ELF-1 (cell line): Measurements from ENCODE around the gene HGD.
"Not testable (repeated sequence)": the region's sequence is repeated elsewhere in the genome, so short reads cannot be mapped to it uniquely, and the experiment has no call there.

Experiments used
- DNase-seq: peaks from one replicate; pipeline ENCODE4 v3.0.0-alpha.2; 2016; ENCODE audit warnings: low read depth, low spot score

Gene HGD

DNA sequence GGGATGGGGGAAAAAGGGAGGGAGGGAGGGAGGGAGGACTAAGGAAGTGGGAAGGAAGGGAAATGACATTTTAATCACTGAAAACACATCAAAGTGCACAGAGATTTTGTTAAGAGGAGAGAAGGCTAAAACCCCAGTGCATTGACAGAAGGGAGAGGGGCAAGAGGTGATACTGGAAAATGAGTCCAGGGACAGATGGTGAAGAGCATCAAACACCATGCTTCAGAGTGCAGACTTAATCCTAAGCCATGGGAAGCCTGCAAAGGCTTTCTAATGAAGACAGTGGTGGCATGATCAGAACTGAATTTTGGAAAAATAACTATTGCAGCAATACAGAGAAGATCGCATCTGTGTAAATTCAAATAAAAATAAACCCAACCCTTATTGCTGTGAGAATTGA, 41.8 kb downstream of the HGD start:
- no peak for DNase-seq

DNA sequence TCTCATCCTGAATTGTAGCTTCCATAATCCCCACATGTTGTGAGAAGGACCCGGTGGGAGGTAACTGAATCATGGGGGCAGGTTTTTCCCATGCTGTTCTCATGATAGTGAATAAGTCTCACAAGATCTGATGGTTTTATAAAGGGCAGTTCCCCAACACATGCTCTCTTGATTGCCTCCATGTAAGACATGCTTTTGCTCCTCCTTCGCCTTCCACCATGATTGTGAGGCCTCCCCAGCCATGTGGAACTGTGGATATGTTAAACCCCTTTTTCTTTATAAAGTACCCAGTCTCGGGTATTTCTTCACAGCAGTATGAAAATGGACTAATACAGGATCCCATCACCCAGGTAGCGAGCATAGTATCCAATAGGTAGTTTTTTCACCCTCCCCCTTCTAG, 43.2 kb downstream of the HGD start:
- DNase-seq, result not testable (repeated sequence)

DNA sequence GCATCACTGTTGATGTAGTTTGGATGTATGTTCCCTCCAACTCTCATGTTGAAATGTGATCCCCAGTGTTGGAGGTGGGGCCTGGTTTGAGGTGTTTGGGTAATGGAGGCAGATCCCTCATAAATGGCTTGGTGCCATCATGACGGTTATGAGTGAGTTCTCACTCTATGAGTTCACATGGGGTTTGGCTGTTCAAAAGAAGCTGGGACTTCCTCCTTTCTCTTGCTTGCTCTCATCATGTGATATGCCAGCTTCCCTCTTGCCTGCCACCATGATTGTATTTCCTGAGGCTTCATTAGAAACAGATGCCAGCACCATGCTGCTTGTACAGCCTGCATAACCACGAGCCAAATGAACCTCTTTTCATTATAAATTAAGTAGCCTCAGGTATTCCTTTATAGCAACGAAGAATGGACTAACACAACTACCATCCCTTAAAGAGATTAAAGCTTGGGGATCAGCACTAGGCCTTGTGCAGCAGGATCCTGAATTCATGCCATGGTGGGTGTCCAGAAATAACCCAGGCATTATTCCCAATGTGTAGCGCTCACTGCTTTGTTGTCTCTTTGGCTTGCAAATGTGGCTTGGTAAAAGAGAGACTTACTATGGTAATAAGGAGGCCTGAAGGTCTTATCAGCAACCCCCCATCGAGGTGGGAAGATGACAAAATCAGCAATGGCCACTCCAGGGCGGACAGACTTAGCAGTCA, 44.0 kb downstream of the HGD start:
- DNase-seq, result no peak

DNA sequence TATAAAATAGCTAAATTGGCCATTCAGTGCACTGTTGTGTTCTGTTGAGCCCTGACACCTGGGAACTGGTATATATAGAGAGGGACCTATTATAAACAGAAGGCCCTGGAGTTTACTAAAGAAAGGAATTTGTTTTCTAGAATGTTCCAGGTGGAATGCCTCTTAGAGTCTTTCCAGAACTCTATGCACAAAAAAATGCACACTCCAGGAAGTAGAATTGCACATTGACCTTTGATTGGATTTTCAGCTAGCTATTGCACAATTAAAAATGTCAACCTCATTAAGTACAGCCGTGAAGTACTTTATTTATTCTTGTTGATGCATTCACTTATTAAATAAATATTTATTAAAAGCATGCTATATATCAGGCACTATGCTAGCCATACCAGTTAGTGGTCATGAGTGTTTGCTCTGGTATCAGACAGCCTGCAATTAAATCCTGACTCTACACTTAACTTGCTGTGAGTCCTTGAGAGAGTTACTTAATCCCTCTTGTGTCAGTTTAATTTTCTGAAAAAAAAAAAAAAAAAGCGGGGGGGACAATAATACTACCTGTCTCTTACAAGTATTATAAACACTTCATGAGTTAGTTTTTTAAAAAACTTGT, 45.1 kb downstream of the HGD start:
- no peak for DNase-seq

DNA sequence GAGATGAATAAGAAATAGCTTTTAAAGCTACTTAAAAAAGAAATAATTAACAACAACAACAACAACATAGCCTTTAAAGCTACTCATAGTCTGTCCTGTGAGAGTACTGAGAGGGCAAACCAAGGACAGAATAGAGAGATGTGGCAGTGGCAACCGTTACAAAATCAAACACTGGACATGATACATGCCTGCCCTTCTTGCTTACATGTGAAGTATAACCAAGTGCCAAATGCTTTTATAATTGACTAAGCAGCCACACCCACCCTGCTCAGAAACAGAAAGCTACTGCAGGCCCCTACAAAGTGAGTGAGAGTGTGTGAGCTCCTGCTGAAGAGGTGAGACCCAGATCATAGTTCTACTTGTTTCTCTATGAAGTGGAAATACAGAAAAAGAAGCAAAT, 47.5 kb downstream of the HGD start:
- DNase-seq, result no peak

DNA sequence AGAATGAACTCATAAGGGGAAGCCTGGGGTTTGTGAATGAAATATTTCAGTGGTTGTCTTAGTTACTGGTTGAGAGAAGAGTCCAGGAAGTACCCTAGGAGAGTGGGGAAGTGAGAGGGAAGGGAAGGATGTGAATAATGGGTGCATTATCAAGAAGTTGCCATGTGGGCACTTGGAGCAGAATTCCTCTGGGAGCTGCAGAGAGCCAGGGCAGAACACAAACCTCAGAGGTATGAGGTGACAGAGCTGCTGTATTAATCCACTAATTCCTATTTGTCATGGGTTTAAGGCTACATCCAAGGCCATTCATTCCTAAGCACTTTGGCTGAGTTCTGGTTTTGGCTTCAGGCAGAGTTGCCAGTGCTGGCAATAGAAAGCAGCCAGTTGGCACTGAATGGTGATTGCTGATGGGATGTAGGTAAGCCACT, 56.9 kb downstream of the HGD start:
- no peak for DNase-seq

DNA sequence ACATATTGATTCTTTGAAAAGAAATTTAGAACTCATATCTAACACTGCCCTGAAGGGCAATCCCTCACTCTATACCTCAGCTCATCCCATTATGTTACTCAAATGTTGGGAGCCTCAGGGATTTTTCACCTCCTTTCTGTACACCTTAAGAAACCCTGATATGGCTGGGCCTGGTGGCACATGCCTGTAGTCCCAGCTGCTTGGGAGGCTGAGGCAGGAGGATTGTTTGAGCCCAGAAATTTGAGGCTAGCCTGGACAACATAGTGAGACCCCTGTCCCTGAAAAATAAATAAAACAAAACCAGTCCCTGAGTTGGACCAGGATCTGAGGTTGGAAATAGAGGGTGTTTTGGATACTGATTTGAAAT, 58.3 kb downstream of the HGD start:
- no peak for DNase-seq

DNA sequence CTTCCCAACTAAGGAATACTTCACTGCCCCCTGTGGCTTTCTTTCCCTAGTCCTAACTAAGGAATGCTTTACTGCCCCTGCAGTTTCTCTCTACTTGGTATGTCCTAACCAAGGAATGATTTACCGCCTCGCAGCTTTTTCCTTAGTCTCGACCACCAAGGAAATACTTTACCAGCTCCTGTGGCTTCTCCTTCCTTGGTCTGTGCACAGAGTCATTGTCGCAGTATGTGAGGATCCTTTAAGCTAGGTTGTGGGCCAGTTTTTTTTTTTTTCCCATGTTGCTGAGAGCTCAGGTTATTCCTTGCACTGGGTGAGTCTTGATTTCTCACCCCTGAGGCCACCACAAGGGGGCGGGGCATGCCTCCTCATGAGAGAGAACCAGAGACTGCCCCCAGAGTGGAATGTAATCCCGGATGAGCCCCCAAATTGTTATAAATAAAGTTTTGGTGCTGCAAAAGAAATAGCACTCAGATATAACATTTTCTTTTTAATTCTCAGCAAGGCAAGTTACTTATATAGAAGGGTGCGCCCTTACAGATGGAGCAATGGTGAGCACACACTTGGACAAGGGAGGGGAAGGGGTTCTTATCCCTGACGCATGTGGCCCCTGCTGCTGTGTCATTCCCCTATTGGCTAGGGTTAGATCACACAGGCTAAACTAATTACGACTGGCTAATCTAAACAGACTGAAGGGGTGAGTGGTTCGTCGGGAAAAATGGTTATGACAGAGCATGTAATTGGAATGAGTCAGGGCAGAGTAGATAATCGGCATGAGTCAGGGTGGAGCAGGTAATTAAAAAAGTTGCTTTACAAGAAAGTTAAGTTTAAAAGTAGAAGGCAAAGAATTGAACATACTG, 58.9 kb downstream of the HGD start:
- DNase-seq, result peak; percentile 58

DNA sequence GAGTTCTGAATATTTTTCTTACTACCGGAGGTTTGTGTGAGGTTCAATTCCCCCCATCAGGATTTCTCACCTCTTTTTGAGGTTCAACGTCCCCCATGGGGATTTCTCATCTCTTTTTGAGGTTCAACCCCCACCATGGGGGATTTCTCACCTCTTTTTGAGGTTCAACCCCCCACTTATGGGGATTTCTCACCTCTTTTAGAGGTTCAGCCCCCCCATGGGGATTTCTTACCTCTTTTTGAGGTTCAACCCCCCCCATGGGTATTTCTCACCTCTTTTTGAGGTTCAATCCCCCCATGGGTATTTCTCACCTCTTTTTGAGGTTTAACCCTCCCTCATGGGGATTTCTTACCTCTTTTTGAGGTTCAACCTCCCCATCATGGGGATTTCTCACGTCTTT, 59.6 kb downstream of the HGD start:
- no peak for DNase-seq

DNA sequence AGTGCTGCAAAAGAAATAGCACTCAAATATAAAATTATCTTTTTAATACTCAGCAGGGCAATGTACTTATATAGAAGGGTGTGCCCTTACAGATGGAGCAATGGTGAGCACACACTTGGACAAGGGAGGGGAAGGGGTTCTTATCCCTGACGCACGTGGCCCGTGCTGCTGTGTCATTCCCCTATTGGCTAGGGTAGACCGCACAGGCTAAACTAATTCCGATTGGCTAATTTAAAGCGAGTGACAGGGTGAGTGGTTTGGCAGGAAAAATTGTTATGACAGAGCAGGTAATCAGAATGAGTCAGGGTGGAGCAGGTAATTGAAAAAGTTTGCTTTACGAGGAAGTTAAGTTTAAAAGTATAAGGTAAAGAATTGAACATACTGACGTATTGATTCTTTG, 65.3 kb downstream of the HGD start:
- DNase-seq, result not testable (repeated sequence)

DNA sequence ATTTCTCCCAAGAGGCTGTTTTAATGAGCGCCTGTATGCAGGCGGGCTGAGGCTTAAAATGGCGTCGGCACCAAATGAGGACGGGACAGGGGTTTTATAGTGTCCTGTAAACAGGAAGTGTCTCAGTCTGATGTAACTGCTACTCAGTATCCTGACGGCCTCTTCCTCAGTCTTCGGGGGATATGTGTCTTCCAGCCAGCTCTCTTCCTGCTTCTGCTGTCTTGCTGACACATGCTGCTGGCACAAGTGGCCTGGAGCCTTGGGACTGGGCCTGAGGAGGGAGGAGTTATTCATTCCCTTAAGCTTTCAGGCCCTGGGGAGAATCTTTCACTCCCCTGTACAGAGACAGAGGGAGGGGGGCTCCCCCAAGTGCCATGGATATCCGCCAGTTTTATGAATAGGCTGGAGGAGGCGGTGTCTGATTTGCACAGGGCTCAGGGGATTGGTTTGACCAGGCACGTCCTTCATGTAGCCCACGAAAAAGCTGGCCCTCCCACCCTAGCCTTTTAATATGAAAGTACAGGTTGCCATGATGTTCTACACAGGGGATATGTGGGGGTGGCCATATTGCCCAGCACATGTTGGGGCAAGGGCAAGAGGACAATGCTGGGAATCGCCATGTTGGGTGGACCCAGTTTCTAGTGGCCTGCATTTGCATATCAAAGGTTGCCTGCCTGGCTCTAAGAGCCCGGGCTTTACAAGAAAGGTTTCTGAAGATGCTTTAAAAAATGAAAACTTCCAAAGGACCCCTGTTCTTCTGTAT, 66.0 kb downstream of the HGD start:
- DNase-seq, result peak; percentile 34

DNA sequence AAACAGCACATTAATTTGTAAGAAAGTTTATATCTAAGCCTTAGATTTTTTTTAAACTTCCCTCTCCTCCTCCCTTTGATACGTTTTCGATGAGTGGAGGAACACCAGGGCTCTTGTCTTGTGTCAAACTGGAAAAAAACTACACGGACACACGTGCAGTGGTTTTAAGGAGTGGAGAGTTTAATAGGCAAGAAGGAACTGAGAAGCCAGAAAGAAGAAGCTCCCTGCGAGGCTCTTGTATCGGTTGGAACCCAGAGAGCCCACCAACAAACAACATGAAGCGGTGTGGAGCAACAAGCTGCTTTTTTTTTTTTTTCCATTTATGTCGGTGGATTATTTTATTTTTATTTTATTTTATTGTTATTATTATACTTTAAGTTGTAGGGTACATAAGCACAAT, 67.3 kb downstream of the HGD start:
- no peak for DNase-seq

DNA sequence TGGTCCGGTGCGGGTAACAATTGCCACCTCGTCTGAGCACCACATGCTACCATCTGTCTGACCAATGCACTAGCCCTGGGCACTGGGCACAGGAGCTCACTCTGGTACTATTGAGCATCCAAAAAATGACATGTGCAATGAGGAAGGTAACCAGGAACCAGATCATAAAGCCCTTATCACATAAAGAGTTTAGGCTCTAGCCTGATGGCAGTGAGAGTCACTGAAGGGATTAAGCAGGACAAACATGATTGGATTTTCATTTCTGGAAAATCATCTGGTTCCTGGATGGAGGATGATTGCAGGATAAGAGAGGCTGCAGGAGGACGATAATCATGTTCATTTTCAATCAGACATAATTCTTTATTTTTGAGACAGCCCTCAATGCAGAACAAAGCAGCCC, 73.5 kb downstream of the HGD start:
- no peak for DNase-seq

DNA sequence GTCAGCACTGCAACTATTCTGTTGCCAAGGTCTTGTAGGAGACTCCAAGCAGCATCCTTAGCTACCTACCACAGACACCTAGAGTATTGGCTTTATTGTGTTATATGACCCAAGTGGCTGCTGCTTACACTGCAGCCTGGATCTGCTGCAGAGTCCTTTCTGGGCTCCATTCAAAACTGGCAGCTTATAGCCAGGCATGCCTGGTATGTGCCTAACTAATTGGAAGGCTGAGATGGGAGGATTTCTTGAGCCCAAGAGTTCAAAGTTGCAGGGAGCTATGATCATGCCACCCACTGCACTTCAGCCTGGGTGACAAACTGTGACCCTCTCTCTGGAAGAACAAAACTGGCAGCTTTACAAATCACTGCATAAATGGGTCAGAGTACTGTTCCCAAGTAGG, 77.3 kb downstream of the HGD start:
- DNase-seq, result no peak

DNA sequence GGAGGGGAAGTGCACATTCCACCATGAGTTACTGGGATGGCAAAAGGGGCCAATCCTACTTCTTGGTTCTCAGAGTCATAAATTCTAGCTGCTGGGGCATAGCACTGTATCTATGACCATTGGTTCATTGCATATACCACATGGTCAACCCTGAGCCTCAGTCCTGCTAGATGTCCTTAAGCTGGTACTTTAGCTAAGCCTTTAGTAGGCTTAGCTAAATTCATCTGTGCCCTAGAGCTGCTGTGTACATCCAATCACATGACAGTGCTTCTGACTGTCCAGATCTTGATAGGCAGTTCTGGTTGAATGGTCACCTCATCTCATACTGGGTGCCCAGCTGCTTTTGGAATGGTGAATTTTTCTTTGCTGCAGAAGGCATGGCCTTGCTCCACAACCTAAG, 77.7 kb downstream of the HGD start:
- no peak for DNase-seq

DNA sequence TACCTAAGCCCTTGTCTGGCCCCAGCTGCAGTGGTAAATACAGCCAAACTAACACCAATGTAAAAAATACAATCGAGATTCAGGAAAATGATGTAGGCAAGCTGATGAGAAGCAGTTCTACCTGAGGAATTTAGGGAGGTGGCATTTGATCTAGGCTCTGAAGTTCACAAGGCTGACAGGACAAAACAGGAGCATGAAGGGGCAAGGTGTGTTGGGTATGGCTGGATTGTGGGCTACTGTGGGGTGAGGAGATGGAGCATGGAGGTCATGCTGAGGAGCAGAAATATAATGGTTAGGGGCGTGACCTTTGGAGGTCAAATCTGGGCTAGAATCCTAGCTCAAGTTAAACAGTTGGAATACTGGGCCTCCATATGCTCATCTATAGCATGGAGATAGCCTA, 79.4 kb downstream of the HGD start:
- DNase-seq, result no peak

DNA sequence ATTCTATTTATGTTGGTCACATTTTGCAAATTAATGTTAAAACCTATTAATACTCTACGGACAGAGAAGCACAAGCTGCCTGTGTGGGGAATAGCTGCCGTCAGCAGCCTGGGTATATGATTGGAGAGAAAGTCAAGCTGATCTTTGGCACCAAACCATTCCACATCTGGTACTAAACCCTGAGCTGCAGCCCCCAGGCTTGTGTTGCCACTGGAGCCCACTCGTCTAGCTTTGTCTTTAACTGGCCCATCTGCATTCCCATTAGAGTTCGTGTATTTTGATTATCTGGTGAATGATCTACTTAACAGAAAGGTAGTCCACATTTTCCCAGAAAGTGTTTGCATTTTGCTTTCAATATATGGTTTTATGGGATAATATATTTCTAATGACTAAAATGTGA, 80.5 kb downstream of the HGD start:
- no peak for DNase-seq

DNA sequence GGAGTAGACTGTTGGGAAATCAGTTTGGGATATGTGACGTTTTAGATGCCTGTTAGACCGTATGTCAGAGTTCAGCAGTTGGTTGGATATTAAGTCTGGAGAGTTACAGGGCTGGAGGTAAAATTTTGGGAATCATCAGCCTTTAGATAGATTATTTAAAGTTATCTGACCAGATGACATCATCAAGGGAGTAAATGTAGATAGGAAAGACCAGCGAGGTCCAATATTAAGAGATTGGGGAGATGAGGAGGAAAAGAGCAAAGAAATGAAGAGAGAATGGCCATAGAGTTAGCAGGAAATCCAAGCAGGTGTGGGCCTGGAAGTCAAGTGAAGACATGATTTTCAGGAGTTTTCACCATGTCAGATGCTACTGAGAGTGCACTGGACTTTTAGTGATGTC, 82.8 kb downstream of the HGD start:
- no peak for DNase-seq

DNA sequence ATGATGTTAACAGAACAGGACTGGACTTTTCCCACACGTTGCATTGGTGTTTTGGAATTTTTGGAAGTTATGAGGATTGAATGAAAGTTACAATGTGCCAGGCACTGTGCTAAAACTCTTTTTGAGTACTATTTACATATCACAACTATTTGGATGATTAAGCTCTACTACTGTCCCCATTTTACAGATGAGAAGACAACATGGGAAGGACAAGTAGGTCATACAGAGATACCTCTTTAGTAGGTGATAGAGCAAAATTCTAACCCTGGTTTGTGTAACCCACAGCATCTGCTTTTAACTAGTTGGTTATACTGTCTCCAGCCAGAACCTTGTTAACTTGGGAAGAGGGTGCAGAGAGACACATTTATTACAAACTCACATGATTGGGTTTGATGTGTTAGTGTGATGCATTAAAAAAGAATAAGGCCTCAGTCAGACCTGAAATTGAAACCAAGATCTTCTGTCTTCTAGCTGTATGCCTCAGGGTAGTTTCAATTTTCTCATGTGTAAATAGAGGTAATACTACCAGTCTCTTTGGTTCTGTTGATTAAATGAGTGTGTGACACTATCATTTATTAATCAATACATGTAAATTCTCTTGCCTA, 84.5 kb downstream of the HGD start:
- no peak for DNase-seq

DNA sequence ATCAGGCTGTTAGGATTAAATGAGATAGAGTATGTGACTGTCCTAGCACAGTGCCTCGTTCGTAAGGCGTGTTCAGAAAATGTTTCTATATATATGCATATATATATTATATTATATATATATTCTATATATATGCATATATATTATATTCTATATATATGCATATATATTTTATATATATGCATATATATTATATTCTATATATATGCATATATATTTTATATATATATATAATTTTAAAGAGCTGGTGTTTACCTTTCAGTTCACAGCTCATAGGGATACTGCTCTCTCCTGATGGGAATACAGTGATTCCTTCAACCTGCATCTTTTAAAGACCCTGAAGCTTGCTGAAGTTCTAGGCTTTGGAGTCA, 85.2 kb downstream of the HGD start:
- DNase-seq, result no peak

DNA sequence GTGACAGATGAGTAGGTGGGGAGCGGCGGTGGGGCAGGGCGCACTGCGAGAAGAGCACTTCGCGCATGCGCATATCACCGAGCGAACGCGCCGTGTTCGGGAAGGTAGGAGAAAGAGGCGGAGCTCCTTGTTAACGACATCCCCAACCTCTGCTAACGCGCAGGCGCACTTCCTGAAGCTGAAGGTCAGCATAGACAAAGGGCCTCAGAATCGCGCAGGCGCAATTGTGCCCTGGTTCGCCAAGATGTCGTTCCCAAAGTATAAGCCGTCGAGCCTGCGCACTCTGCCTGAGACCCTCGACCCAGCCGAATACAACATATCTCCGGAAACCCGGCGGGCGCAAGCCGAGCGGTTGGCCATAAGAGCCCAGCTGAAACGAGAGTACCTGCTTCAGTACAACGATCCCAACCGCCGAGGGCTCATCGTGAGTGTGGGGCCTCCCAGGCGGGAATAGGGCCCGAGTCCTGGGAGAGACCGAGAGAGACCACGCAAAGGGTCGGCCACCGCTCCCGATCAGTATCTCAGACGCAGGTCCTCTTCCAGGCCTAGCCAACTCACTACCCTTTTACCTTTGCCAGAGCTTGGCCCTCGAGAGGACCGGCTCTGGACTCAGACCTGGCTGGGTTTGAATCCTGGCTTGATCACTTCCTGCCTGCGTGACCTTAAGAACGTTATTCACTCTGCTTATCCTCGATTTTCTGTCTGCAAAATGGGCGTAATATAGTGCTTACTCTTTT, 85.8 kb downstream of the HGD start, which contains the start of gene NDUFB4:
NDUFB4 (plus strand) TSS at position 221 of the 737 bp plus-strand sequence; CDS start at position 245, 24 bp downstream.
- DNase-seq, result peak; percentile 98
